ENCODE results near the gene PEAK1.

The PEAK1 gene

DNA sequence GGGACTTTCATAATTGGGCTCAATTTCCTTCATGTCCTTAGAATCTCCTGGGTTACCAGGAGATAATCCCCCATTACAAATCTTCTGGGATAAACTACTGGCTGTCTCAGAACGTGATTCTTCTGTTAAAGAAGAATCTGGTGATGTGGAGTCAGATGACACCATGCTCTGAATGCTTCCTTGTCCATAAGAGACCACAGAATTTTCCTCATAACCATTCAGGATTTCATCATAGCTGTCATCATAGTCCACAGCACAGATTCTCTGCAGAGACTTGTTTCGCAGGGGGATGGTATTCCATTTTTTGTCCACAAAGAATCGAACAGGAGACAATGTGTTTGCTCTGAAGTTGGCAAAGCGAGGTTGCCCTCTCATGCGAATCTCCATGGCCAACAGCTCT, 239.1 kb downstream of the PEAK1 start:
- Histone ChIP-seq H3K27ac (ENCODE audit: low read depth, low read length) (no peak overlapping the region), H3K36me3 (ENCODE audit: control insufficient read depth in 1 of 2, insufficient read depth in 2 of 2, low read length in 2 of 2) (peaks cover 3 to 5% of the 10 kb centered on the region in 2 experiments), H4K91ac (ENCODE audit: low read depth, low read length) (no peak overlapping the region), H3K27me3 (ENCODE audit: insufficient read depth, low read length) (no peaks in the 10 kb centered on the region), H3K9me3 (ENCODE audit: insufficient read depth, low read depth, low read length) (peaks cover 2% of the 10 kb centered on the region), H3K18ac (ENCODE audit: low read length) (no peak overlapping the region), H3K4me2 (ENCODE audit: low read length) (no peak overlapping the region), H3K79me1 (ENCODE audit: low read length) (no peaks in the 10 kb centered on the region), H3K4me3 (ENCODE audit: low read depth, low read length) (no peak overlapping the region), H3K14ac (ENCODE audit: low read length) (no peak overlapping the region), H2AFZ (ENCODE audit: insufficient read depth, low read length, poor library complexity) (no peak overlapping the region), H2BK5ac (ENCODE audit: low read depth, low read length, poor library complexity) (no peak overlapping the region), H4K12ac (ENCODE audit: low read depth, low read length) (no peak overlapping the region), H4K8ac (ENCODE audit: low read depth, low read length) (no peak overlapping the region), H2BK12ac (ENCODE audit: low read length) (no peak overlapping the region), H3K4ac (ENCODE audit: low read depth, low read length) (no peak overlapping the region), H3K4me1 (ENCODE audit: control insufficient read depth in 1 of 2, insufficient read depth in 2 of 2, low read length in 2 of 2) (no peaks in the 10 kb centered on the region), H2AK5ac (ENCODE audit: low read length) (no peak overlapping the region), H3K79me2 (ENCODE audit: control insufficient read depth, insufficient read depth, low read length, poor library complexity) (no peaks in the 10 kb centered on the region), H2BK120ac (ENCODE audit: insufficient read depth, low read length, poor library complexity) (no peak overlapping the region), H3K9ac (ENCODE audit: low read length) (no peak overlapping the region), H3K23ac (ENCODE audit: low read length) (no peak overlapping the region)
- DNase-seq = peak in 1 of 2 donors; percentile 5
- no CpG with 5 or more reads among the region's 5 CpGs for WGBS (ENCODE audit: extremely low coverage, insufficient coverage, insufficient read length)

DNA sequence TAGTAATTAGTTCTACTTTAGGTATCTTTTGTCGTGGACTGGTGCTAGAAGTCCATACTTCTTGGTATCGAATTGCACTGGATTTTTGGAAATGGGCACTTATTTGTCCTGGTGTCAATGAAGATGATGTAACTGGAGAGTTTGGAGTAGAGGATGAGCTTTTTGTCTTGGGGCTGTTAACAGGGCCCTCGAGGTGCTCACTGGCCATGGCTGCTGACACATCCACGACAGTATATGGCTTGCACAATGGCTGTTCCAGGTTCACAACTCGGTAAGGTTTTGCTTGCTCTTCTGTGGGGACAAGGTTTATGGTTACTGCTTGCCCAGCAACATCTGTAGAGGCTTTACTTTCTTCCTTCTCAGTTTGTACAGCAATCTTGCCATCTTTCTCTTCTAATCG, 239.6 kb downstream of the PEAK1 start:
- H4K91ac ChIP-seq (ENCODE audit: low read depth, low read length) = no peak overlapping the region
- no peak for DNase-seq

DNA sequence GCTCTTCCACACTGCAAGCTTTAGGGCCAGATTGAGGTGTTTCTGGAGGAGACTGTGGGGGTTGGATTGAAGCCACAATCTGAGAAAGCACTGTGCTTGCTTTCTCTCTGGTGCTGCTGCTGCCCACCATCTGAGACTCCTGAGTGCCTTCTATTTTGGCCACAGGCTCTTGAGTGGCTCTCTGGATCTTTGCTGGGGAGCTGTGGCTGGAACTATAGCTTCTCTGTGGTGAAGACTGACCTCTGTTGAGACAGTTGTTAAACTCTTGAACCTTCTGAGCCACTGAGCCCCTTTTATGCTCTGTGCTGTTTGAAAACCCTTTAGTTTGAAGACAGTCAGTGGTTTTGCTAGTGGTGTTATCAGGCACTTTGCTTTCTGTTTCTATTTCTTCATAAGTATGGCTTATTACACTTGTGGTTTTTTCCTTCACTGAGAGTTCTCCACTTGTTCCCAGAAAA, 240.3 kb downstream of the PEAK1 start:
- Histone ChIP-seq H3K79me2 (ENCODE audit: control insufficient read depth, insufficient read depth, low read length, poor library complexity) (no peaks in the 10 kb centered on the region), H2AK5ac (ENCODE audit: low read length) (no peak overlapping the region), H3K4ac (ENCODE audit: low read depth, low read length) (no peak overlapping the region), H4K12ac (ENCODE audit: low read depth, low read length) (no peak overlapping the region), H2BK120ac (ENCODE audit: insufficient read depth, low read length, poor library complexity) (no peak overlapping the region), H3K18ac (ENCODE audit: low read length) (no peak overlapping the region), H3K9ac (ENCODE audit: low read length) (no peak overlapping the region), H3K9me3 (ENCODE audit: insufficient read depth, low read depth, low read length) (peaks cover 2% of the 10 kb centered on the region), H3K4me1 (ENCODE audit: control insufficient read depth in 1 of 2, insufficient read depth in 2 of 2, low read length in 2 of 2) (no peaks in the 10 kb centered on the region), H3K79me1 (ENCODE audit: low read length) (no peaks in the 10 kb centered on the region), H4K91ac (ENCODE audit: low read depth, low read length) (no peak overlapping the region), H2BK5ac (ENCODE audit: low read depth, low read length, poor library complexity) (no peak overlapping the region), H4K8ac (ENCODE audit: low read depth, low read length) (no peak overlapping the region), H3K14ac (ENCODE audit: low read length) (no peak overlapping the region), H3K36me3 (ENCODE audit: control insufficient read depth in 1 of 2, insufficient read depth in 2 of 2, low read length in 2 of 2) (peaks cover 3 to 5% of the 10 kb centered on the region in 2 experiments), H3K4me3 (ENCODE audit: low read depth, low read length) (no peak overlapping the region), H2AFZ (ENCODE audit: insufficient read depth, low read length, poor library complexity) (no peak overlapping the region), H3K23ac (ENCODE audit: low read length) (no peak overlapping the region), H3K27me3 (ENCODE audit: insufficient read depth, low read length) (no peaks in the 10 kb centered on the region), H3K27ac (ENCODE audit: low read depth, low read length) (no peak overlapping the region), H3K4me2 (ENCODE audit: low read length) (no peak overlapping the region), H2BK12ac (ENCODE audit: low read length) (no peak overlapping the region)
- DNase-seq = no peak

More for the DNA sequence above, 239.6 kb downstream of the PEAK1 start:
- no peaks in the 10 kb centered on the region for H3K4me1 ChIP-seq (ENCODE audit: control insufficient read depth in 1 of 2, insufficient read depth in 2 of 2, low read length in 2 of 2)
- H3K27me3 ChIP-seq (ENCODE audit: insufficient read depth, low read length) = no peaks in the 10 kb centered on the region
- no peak overlapping the region for H4K8ac ChIP-seq (ENCODE audit: low read depth, low read length)
- H3K23ac ChIP-seq (ENCODE audit: low read length) = no peak overlapping the region
- H3K36me3 ChIP-seq (ENCODE audit: control insufficient read depth in 1 of 2, insufficient read depth in 2 of 2, low read length in 2 of 2) = peaks cover 3 to 5% of the 10 kb centered on the region in 2 experiments
- H2AK5ac ChIP-seq (ENCODE audit: low read length) = no peak overlapping the region
- no peak overlapping the region for H2BK12ac ChIP-seq (ENCODE audit: low read length)
- no peak overlapping the region for H4K12ac ChIP-seq (ENCODE audit: low read depth, low read length)
- WGBS (ENCODE audit: extremely low coverage, insufficient coverage, insufficient read length) = no CpG with 5 or more reads among the region's 6 CpGs
- H2BK5ac ChIP-seq (ENCODE audit: low read depth, low read length, poor library complexity) = no peak overlapping the region
- H3K79me1 ChIP-seq (ENCODE audit: low read length) = no peaks in the 10 kb centered on the region
- no peak overlapping the region for H3K27ac ChIP-seq (ENCODE audit: low read depth, low read length)
- no peak overlapping the region for H3K4me2 ChIP-seq (ENCODE audit: low read length)
- H3K9me3 ChIP-seq (ENCODE audit: insufficient read depth, low read depth, low read length) = peaks cover 2% of the 10 kb centered on the region
- H3K79me2 ChIP-seq (ENCODE audit: control insufficient read depth, insufficient read depth, low read length, poor library complexity) = no peaks in the 10 kb centered on the region
- H3K9ac ChIP-seq (ENCODE audit: low read length) = no peak overlapping the region
- no peak overlapping the region for H3K18ac ChIP-seq (ENCODE audit: low read length)
- H2BK120ac ChIP-seq (ENCODE audit: insufficient read depth, low read length, poor library complexity) = no peak overlapping the region
- H2AFZ ChIP-seq (ENCODE audit: insufficient read depth, low read length, poor library complexity) = no peak overlapping the region
- H3K14ac ChIP-seq (ENCODE audit: low read length) = no peak overlapping the region
- H3K4ac ChIP-seq (ENCODE audit: low read depth, low read length) = no peak overlapping the region
- no peak overlapping the region for H3K4me3 ChIP-seq (ENCODE audit: low read depth, low read length)

DNA sequence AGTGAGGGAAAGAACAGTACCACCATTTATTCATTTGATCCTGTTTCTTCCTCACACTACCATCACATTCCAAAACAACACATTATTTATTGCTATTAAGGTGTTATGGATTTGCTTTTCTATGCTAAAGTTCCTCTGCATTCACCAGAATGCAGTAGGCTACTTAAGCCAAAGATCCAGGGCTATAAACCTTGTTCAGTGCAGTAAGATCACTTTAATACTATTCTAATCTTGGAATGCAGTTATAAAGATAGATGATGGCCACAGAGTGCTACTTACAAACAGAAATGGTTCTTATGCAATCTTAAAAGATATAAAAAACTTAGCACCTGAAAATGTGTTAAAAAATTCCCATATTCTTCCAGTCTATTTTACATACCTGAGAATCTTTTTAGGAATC, 241.5 kb downstream of the PEAK1 start:
- DNase-seq = no peak
- Histone ChIP-seq H2BK120ac (ENCODE audit: insufficient read depth, low read length, poor library complexity) (no peak overlapping the region), H3K18ac (ENCODE audit: low read length) (no peak overlapping the region), H3K79me2 (ENCODE audit: control insufficient read depth, insufficient read depth, low read length, poor library complexity) (no peaks in the 10 kb centered on the region), H4K91ac (ENCODE audit: low read depth, low read length) (no peak overlapping the region), H3K27me3 (ENCODE audit: insufficient read depth, low read length) (no peaks in the 10 kb centered on the region), H2AK5ac (ENCODE audit: low read length) (no peak overlapping the region), H3K9me3 (ENCODE audit: insufficient read depth, low read depth, low read length) (peaks cover 2% of the 10 kb centered on the region), H3K79me1 (ENCODE audit: low read length) (no peaks in the 10 kb centered on the region), H3K27ac (ENCODE audit: low read depth, low read length) (no peak overlapping the region), H3K4me3 (ENCODE audit: low read depth, low read length) (no peak overlapping the region), H4K8ac (ENCODE audit: low read depth, low read length) (no peak overlapping the region), H3K23ac (ENCODE audit: low read length) (no peak overlapping the region), H3K9ac (ENCODE audit: low read length) (no peak overlapping the region), H3K4me1 (ENCODE audit: control insufficient read depth in 1 of 2, insufficient read depth in 2 of 2, low read length in 2 of 2) (no peaks in the 10 kb centered on the region), H3K14ac (ENCODE audit: low read length) (no peak overlapping the region), H2AFZ (ENCODE audit: insufficient read depth, low read length, poor library complexity) (no peak overlapping the region), H4K12ac (ENCODE audit: low read depth, low read length) (no peak overlapping the region), H2BK12ac (ENCODE audit: low read length) (no peak overlapping the region), H3K4me2 (ENCODE audit: low read length) (no peak overlapping the region), H2BK5ac (ENCODE audit: low read depth, low read length, poor library complexity) (no peak overlapping the region), H3K4ac (ENCODE audit: low read depth, low read length) (no peak overlapping the region), H3K36me3 (ENCODE audit: control insufficient read depth in 1 of 2, insufficient read depth in 2 of 2, low read length in 2 of 2) (peaks cover 3 to 5% of the 10 kb centered on the region in 2 experiments)

Measured in trophoblast cell (in vitro differentiated cells and primary cell).